HEK293T (cell line): Measurements from ENCODE around the gene SRBD1.

Source experiments
- CTBP1 ChIP-seq: fragments of 450-650 bp; IDR thresholded peaks from 2 replicates; pipeline ENCODE4 v1.6.1; 2016; ENCODE audit warnings: borderline replicate concordance
- FOXK2 ChIP-seq: fragments of 450-650 bp; IDR thresholded peaks from 2 replicates; pipeline ENCODE4 v1.6.1; 2016; ENCODE audit warnings: mild to moderate bottlenecking
- TARDBP ChIP-seq: fragments of 450-650 bp; IDR thresholded peaks from 2 replicates; pipeline ENCODE4 v1.6.1; 2016

GRCh38 chr2:45497355-45497754, 113.7 kb downstream of the SRBD1 start:
- TF ChIP-seq CTBP1 = no peak
- no peak for TF ChIP-seq TARDBP
- no peak for TF ChIP-seq FOXK2
